ENCODE measurements around the gene FAM110D.

DNA sequence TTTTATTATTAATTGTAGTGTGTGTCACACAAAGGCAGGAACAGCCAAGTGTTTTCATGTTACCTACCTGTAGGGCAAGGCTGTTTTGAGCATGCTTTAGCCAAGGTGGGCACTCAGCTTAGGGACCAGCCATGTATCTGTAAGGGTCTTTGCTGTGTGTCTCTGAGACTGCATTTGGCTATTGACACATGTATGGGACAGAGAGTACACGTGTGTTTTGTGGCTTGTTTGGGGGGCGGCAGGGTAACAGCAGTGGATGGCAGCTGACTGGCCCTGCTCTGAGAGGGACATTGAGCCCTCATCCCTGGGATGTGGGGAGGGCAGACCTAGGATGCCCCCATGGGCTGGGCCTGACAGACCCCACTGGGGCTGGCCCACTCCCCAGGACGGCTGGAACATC, 38.4 kb downstream of the FAM110D start:
- no peak for TF ChIP-seq CTCF (IDR thresholded peaks at IDR 0.05; ENCODE audit: insufficient read depth, low read length)
- no peak for TF ChIP-seq POLR2AphosphoS5 (IDR thresholded peaks at IDR 0.05; ENCODE audit: low read depth)
- no peak for TF ChIP-seq GABPA (IDR thresholded peaks at IDR 0.05; ENCODE audit: low read depth)
- no peak for TF ChIP-seq REST (IDR thresholded peaks at IDR 0.05; ENCODE audit: insufficient replicate concordance, low read depth)
- TF ChIP-seq SPI1 (IDR thresholded peaks at IDR 0.05; ENCODE audit: borderline replicate concordance, low read depth): no peak
